ENCODE data around the gene TMEM231.
"Not testable (repeated sequence)": the region's sequence is repeated elsewhere in the genome, so short reads cannot be mapped to it uniquely, and the experiment has no call there.

TMEM231 gene

GRCh38 chr16:75567911-75568310 lies 11.9 kb upstream of the TMEM231 start:
- DNase-seq (ENCODE audit: low read depth in 2 of 3, low spot score in 2 of 3), result no peak

DNA sequence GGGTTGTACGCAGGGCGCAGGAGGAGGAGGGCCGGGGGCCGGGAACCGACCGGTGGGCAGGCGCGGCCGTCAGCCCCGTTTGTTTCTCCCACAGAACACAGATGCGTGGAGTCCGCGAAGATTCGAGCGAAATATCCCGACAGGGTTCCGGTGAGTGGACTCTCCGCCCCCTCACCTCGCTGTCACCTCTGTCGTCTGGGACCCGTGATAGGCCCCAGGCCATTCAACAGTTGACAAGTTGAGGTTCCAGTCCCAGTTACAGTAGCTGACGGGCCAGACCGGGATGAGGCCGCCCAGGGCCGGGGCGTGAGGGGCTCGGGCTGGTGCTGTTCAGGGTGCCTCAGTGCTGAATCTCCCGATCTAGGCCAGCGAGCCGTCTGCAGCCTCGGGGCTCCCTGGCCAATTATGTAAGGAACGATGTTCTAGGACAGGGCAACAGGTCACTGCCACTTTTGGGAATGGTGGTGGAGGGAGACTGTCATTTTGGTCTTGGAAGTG lies 10.8 kb upstream of the TMEM231 start:
- no peak for DNase-seq (ENCODE audit: low read depth in 2 of 3, low spot score in 2 of 3)

GRCh38 chr16:75566040-75566757 lies 10.1 kb upstream of the TMEM231 start, which contains the start of gene GABARAPL2:
Gene GABARAPL2, plus strand, starts transcription at chr16:75566379. Its CDS starts 108 bp downstream, at chr16:75566487.
- peak; percentile 80 to 84 (median 83) for DNase-seq (ENCODE audit: low read depth in 2 of 3, low spot score in 2 of 3)

DNA sequence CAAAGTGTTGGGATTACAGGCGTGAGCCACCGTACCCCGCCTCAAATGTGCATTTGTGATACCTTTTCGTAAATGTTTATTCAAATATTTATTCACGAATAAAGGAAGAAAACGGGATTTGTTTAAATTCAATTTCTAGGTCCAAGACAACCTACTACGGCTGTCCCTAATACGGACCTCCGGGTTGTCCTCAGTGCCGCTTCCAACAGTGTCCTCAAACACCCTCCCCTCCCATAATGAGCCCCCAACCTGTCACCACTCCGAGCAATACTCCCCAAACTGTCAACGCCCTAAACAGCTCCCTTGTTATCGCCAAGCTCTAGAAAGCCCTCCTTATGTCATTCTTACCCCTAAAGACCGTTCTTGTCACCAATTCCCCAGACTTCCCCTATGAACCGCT lies 9.6 kb upstream of the TMEM231 start:
- no peak for DNase-seq (ENCODE audit: low read depth in 2 of 3, low spot score in 2 of 3)

GRCh38 chr16:75559564-75560372 lies 3.7 kb upstream of the TMEM231 start:
- no peak for DNase-seq (ENCODE audit: low read depth in 2 of 3, low spot score in 2 of 3)

DNA sequence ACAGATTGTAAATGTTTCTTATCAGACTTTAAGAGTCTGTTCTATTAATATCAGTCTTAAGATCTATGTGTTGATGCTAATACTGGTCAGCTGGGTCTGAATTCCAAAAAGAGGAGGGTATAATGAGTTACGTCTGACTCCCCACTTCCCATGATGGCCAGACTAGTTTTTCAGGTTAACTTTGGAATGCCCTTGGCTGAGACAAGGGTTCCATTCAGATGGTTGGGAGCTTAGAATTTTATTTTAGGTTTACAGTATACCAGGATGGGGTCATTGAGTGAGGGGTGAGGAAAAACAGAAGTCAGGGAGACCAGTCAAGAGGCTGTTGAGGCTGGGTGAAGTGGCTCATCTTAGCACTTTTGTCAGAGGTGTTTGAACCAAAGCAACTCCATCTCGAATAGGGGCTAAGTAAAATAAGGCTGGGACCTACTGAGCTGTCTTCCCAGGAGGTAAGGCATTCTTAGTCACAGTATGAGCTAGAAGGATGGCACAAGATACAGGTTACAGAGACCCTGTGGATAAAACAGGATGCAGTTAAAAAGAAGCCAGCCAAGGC lies 2.9 kb upstream of the TMEM231 start:
- no peak for DNase-seq (ENCODE audit: low read depth in 2 of 3, low spot score in 2 of 3)

DNA sequence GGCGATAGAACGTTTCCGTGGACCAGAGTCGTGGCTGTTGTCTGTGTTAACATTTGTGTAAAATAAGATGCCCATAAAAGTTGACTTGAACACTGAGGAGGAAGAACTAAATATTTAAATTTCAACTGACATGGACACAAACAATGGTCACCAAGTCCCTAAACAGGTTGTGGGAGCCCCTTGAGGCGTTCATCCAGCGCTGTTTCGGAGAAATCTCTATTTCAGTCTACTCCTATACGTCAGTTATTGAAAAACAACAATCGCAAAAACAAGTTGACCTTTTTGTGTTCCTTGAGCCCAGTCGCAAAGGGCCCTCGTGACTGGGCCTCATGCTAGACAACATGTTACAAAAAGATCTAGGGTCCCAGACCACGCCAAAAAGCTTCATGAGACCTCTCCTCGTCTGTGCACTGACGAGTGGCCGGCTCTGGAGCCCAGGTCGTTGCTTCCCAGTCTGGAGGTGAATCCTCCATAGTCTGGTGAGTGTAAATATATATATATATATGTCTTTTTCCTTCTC lies 439 bp upstream of the TMEM231 start:
- DNase-seq (ENCODE audit: low read depth in 2 of 3, low spot score in 2 of 3), result no peak

- DNase-seq (ENCODE audit: low read depth in 2 of 3, low spot score in 2 of 3), result no peak
Measured at GRCh38 chr16:75555213-75555706, 792 bp downstream of the TMEM231 start.

- no peak for DNase-seq (ENCODE audit: low read depth in 2 of 3, low spot score in 2 of 3)
Measured at GRCh38 chr16:75552951-75553350, 3.1 kb downstream of the TMEM231 start.

- no peak for DNase-seq (ENCODE audit: low read depth in 2 of 3, low spot score in 2 of 3)
Measured at GRCh38 chr16:75550211-75550662, 5.8 kb downstream of the TMEM231 start.

- not testable (repeated sequence) for DNase-seq (ENCODE audit: low read depth in 2 of 3, low spot score in 2 of 3)
Measured at GRCh38 chr16:75548456-75548855, 7.6 kb downstream of the TMEM231 start.

GRCh38 chr16:75546293-75546692 lies 9.8 kb downstream of the TMEM231 start:
- no peak for DNase-seq (ENCODE audit: low read depth in 2 of 3, low spot score in 2 of 3)

DNA sequence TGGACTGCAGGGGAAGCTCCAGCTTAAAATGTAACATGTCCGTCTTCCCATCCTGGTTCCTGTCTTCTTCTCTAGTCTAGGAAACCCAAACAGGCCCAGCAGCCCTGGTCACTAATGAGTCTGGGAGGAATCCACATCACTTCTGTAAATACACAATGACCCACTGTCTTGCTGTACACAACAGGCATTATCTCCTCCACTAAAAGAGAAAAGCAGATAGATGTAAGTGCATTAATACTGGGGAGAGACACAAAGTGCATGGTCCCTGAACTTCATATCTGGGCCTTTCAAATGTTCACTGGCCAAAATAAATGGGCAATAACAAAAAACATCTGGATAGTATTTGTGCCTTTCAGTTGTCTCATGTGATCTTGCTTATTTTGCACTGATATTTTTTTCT lies 10.2 kb downstream of the TMEM231 start:
- not testable (repeated sequence) for DNase-seq (ENCODE audit: low read depth in 2 of 3, low spot score in 2 of 3)

DNA sequence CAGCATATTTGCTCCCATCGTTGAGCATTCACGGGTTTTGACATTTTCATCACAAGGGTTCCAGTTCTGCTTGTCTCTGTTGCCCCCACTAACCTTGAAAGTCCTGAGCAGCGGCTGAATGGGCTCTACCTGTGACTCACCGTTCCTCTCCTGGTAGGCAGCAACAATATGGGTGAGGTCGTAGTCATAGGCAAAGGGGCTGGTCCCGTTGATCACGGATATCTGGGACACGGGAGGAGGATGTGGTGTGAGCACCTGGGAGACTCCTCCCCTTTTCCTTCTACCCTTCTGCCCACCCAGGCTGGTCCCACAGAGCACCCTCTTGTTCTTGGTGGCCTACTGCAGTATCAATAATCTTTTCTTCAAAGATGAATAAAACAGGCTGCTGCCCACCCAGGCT lies 13.6 kb downstream of the TMEM231 start:
- not testable (repeated sequence) for DNase-seq (ENCODE audit: low read depth in 2 of 3, low spot score in 2 of 3)

DNA sequence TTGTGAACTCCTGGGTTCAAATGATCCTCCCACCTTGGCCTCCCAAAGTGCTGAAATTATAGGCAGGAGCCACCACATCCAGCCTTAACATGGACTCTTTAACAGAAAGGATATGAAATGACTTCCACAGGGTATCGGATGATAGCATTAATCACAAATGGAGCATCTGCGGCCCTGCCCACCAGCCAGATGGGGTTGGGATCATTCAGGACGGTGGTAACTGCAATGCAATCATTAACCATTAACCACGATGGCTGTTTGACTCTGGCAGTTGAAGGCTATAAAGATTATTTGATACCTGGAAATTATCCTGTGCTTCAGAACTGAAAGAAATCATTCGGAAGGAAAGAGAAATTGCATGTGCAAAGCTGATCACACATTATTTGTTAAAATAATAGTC lies 14.8 kb downstream of the TMEM231 start:
- no peak for DNase-seq (ENCODE audit: low read depth in 2 of 3, low spot score in 2 of 3)

GRCh38 chr16:75538882-75539565 lies 17.0 kb downstream of the TMEM231 start:
- DNase-seq (ENCODE audit: low read depth in 2 of 3, low spot score in 2 of 3), result not testable (repeated sequence)

GRCh38 chr16:75537776-75538175 lies 18.3 kb downstream of the TMEM231 start:
- DNase-seq (ENCODE audit: low read depth in 2 of 3, low spot score in 2 of 3), result no peak

- no peak for DNase-seq (ENCODE audit: low read depth in 2 of 3, low spot score in 2 of 3)
Measured at GRCh38 chr16:75535901-75536300, 20.2 kb downstream of the TMEM231 start, which contains the start of gene CHST5. Gene CHST5, minus strand, starts transcription at chr16:75536108. Its CDS starts 5,724 bp downstream, at chr16:75530384.

- no peak for DNase-seq (ENCODE audit: low read depth in 2 of 3, low spot score in 2 of 3)
Measured at GRCh38 chr16:75535211-75535843, 20.7 kb downstream of the TMEM231 start.

DNA sequence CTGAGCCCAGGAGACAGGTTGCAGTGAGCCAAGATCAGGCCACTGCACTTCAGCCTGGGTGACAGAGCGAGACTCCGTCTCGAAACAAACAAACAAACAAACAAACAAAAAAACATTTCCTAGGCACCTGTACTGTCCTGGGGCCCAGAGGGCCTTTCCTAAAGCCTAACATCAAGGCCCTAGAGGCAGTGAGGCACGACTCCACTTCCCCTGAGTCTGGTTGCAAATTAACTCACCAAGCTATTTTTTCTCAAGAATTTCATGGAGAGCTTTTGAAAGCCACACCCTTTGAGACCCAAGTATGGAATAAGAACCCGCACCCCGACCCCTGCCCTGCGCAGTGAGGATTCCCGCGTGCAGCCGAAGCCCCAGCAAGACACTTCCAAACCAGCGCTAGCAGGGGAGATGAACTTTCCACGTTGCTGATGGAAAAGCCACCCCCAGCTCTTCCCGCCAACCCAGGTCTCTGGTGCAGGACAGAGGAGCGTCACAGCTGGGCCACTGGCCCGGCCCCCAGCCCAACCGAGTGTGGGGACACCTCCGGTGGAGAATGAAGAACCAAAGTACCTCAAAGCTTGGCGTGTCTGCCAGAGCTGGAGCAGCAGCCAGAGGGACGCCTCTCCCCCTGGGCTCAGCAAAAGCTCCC lies 21.4 kb downstream of the TMEM231 start:
- DNase-seq (ENCODE audit: low read depth in 2 of 3, low spot score in 2 of 3), result no peak

All from activated CD8-positive, alpha-beta memory T cell treated with anti-CD3 and anti-CD28 coated beads for 48 hours (primary cell).